ENCODE results near the gene CD8B2.
"Not testable (repeated sequence)": the region's sequence is repeated elsewhere in the genome, so short reads cannot be mapped to it uniquely, and the experiment has no call there.

Gene CD8B2

GRCh38 chr2:106563195-106563594, 76.0 kb downstream of the CD8B2 start:
- H3K4me2 ChIP-seq (ENCODE audit: low read depth, low read length, poor library complexity, severe bottlenecking): no peak overlapping the region
- H3K4me3 ChIP-seq (ENCODE audit: low read length, poor library complexity, severe bottlenecking): no peak overlapping the region
- no peaks in the 10 kb centered on the region for H3K27me3 ChIP-seq (ENCODE audit: insufficient read depth, low read length, poor library complexity, severe bottlenecking)
- H3K36me3 ChIP-seq (ENCODE audit: insufficient read depth, low read length): no peaks in the 10 kb centered on the region
- no peaks in the 10 kb centered on the region for H4K20me1 ChIP-seq (ENCODE audit: insufficient read depth, low read length, poor library complexity, severe bottlenecking)
- no peak overlapping the region for H2AFZ ChIP-seq (ENCODE audit: low read length)
- peaks cover 11% of the 10 kb centered on the region for H3K4me1 ChIP-seq (ENCODE audit: insufficient read depth, low read length, poor library complexity, severe bottlenecking)
- no peak overlapping the region for H3K9ac ChIP-seq (ENCODE audit: low read depth, low read length, poor library complexity, severe bottlenecking)
- H3K9me3 ChIP-seq (ENCODE audit: insufficient read depth, low read depth, low read length): no peaks in the 10 kb centered on the region
- H3K79me2 ChIP-seq (ENCODE audit: insufficient read depth, low read length): no peaks in the 10 kb centered on the region
- H3F3A ChIP-seq (ENCODE audit: low read depth): no peaks in the 10 kb centered on the region
- H3K9me2 ChIP-seq (replicated peaks; ENCODE audit: low read depth, low read length): no peaks in the 10 kb centered on the region
- TF ChIP-seq EZH2phosphoT487 (IDR thresholded peaks at IDR 0.05; ENCODE audit: borderline replicate concordance) (no peak), CTCF (conservative IDR thresholded peaks at IDR 0.05; ENCODE audit: low read length) (peak; percentile 45)

GRCh38 chr2:106565599-106565998, 78.4 kb downstream of the CD8B2 start:
- Histone ChIP-seq H3K9me2 (replicated peaks; ENCODE audit: low read depth, low read length) (no peaks in the 10 kb centered on the region), H3K4me3 (ENCODE audit: low read length, poor library complexity, severe bottlenecking) (no peak overlapping the region), H3K4me2 (ENCODE audit: low read depth, low read length, poor library complexity, severe bottlenecking) (no peak overlapping the region), H3K79me2 (ENCODE audit: insufficient read depth, low read length) (no peaks in the 10 kb centered on the region), H4K20me1 (ENCODE audit: insufficient read depth, low read length, poor library complexity, severe bottlenecking) (no peaks in the 10 kb centered on the region), H3K36me3 (ENCODE audit: insufficient read depth, low read length) (no peaks in the 10 kb centered on the region), H3F3A (ENCODE audit: low read depth) (no peaks in the 10 kb centered on the region), H3K9ac (ENCODE audit: low read depth, low read length, poor library complexity, severe bottlenecking) (no peak overlapping the region), H2AFZ (ENCODE audit: low read length) (no peak overlapping the region), H3K4me1 (ENCODE audit: insufficient read depth, low read length, poor library complexity, severe bottlenecking) (peaks cover 11% of the 10 kb centered on the region), H3K27me3 (ENCODE audit: insufficient read depth, low read length, poor library complexity, severe bottlenecking) (no peaks in the 10 kb centered on the region), H3K9me3 (ENCODE audit: insufficient read depth, low read depth, low read length) (no peaks in the 10 kb centered on the region)
- TF ChIP-seq CTCF (conservative IDR thresholded peaks at IDR 0.05; ENCODE audit: low read length) (no peak), EZH2phosphoT487 (IDR thresholded peaks at IDR 0.05; ENCODE audit: borderline replicate concordance) (no peak)

GRCh38 chr2:106566050-106566449, 78.9 kb downstream of the CD8B2 start:
- H3K27me3 ChIP-seq (ENCODE audit: insufficient read depth, low read length, poor library complexity, severe bottlenecking): no peaks in the 10 kb centered on the region

GRCh38 chr2:106566484-106566883, 79.3 kb downstream of the CD8B2 start:
- not testable (repeated sequence) for H3K27me3 ChIP-seq (ENCODE audit: insufficient read depth, low read length, poor library complexity, severe bottlenecking); H3K79me2 ChIP-seq (ENCODE audit: insufficient read depth, low read length); H3K4me2 ChIP-seq (ENCODE audit: low read depth, low read length, poor library complexity, severe bottlenecking); H2AFZ ChIP-seq (ENCODE audit: low read length); H3K9me2 ChIP-seq (replicated peaks; ENCODE audit: low read depth, low read length); H3F3A ChIP-seq (ENCODE audit: low read depth); H3K9me3 ChIP-seq (ENCODE audit: insufficient read depth, low read depth, low read length); H3K4me3 ChIP-seq (ENCODE audit: low read length, poor library complexity, severe bottlenecking); H4K20me1 ChIP-seq (ENCODE audit: insufficient read depth, low read length, poor library complexity, severe bottlenecking); H3K9ac ChIP-seq (ENCODE audit: low read depth, low read length, poor library complexity, severe bottlenecking); H3K36me3 ChIP-seq (ENCODE audit: insufficient read depth, low read length)
- peaks cover 11% of the 10 kb centered on the region for H3K4me1 ChIP-seq (ENCODE audit: insufficient read depth, low read length, poor library complexity, severe bottlenecking)

More at GRCh38 chr2:106566050-106566449, 78.9 kb downstream of the CD8B2 start:
- Histone ChIP-seq H4K20me1 (ENCODE audit: insufficient read depth, low read length, poor library complexity, severe bottlenecking) (no peaks in the 10 kb centered on the region), H3K9me3 (ENCODE audit: insufficient read depth, low read depth, low read length) (no peaks in the 10 kb centered on the region), H3K4me2 (ENCODE audit: low read depth, low read length, poor library complexity, severe bottlenecking) (no peak overlapping the region), H3K9ac (ENCODE audit: low read depth, low read length, poor library complexity, severe bottlenecking) (no peak overlapping the region), H3K79me2 (ENCODE audit: insufficient read depth, low read length) (no peaks in the 10 kb centered on the region), H3K36me3 (ENCODE audit: insufficient read depth, low read length) (no peaks in the 10 kb centered on the region), H3K4me1 (ENCODE audit: insufficient read depth, low read length, poor library complexity, severe bottlenecking) (peaks cover 11% of the 10 kb centered on the region), H3F3A (ENCODE audit: low read depth) (no peaks in the 10 kb centered on the region), H3K9me2 (replicated peaks; ENCODE audit: low read depth, low read length) (no peaks in the 10 kb centered on the region), H2AFZ (ENCODE audit: low read length) (no peak overlapping the region), H3K4me3 (ENCODE audit: low read length, poor library complexity, severe bottlenecking) (no peak overlapping the region)
- no peak for TF ChIP-seq EZH2phosphoT487 (IDR thresholded peaks at IDR 0.05; ENCODE audit: borderline replicate concordance)
- no peak for TF ChIP-seq CTCF (conservative IDR thresholded peaks at IDR 0.05; ENCODE audit: low read length)

Data from Loucy (cell line).